ENCODE results near the gene ADARB1. TPM values are rescaled to one million over a fixed set of nuclear protein-coding genes. Genes with fewer than 3 reads are reported as not detected.

The ADARB1 gene
- total RNA-seq, 1 donor from 2014 or later = 18.8 TPM

GRCh38 chr21:45164124-45164511, 89.7 kb downstream of the ADARB1 start:
- DNase-seq (ENCODE audit: low read depth, low spot score) = no peak

DNA sequence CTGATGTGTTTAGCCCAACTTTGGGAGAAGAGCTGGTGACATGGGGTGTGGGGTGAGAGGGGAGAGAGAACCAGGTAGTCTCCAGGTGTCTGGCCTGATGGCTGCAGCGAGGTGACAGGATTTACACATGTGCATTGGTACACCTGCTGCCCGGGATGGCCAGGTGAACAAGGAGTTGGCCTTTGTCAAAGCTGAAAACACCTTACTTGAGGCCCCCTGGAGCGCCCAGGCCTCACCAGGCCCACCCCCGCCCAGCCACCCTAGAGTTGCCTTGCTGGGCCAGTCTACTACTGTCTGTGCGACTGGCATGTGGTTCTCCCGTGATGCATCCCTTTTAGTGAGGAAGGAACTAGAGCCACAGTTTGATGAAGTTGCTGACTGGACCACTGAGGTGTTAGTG, 90.5 kb downstream of the ADARB1 start:
- DNase-seq (ENCODE audit: low read depth, low spot score) = no peak

GRCh38 chr21:45166931-45167330, 92.6 kb downstream of the ADARB1 start:
- DNase-seq (ENCODE audit: low read depth, low spot score) = no peak

GRCh38 chr21:45167796-45168222, 93.4 kb downstream of the ADARB1 start:
- no peak for DNase-seq (ENCODE audit: low read depth, low spot score)

DNA sequence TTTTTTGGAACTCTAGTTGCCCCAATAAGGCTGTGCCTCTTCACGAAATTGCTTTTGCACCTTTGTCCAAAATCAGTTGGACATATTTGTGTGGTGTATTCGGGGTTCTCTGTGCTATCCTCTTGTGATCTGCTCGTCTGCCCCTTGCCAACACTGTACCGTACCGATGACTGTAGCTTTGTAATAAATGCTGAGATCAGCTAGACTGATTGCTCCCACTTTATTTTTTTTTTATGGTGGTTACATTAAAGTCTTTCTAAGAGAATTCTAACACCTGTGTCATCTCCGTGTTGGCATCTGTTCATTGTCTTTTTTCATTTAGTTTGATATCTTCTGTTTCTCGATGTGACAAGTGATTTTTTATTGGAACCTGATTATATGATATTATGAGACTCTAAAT, 94.1 kb downstream of the ADARB1 start:
- DNase-seq (ENCODE audit: low read depth, low spot score) = no peak

DNA sequence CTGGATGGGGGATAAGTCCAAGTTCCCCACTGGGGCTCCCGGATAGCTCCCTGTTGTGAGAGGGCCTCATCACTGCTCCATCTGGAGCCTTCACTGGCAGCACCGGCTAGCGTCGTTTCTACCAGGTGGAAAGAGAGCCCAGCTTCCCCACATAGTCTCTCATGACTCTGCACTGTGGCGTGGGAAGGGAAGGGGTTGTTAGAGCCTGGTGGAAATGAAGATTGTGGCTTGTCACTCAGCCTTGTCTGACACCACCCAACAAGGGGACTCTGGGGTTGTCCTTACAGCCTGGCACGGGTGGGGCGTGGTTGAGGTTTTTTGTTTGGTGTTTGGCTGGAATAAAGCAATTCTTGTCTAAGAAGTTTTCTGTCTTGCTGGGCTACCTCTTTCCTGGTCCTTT, 94.6 kb downstream of the ADARB1 start:
- no peak for DNase-seq (ENCODE audit: low read depth, low spot score)

DNA sequence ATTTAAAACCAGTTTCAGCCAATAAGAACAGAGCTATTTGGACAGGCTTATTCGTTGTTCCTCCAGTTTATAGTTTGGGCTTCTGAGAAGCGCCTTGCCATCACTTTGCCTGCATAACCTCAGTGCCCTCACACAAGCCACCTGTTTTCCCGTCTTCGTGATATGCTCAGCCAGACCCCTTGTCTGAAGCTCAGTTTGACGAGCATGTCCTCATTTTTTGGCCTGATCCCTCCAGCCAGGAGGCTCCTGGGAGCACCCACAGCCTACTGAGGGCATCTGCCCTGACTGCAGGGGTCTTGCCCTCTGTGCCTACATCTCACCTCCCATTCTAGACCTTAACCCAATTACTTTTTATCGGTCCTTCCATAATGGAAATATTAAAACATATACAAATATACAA, 95.3 kb downstream of the ADARB1 start:
- DNase-seq (ENCODE audit: low read depth, low spot score) = no peak

DNA sequence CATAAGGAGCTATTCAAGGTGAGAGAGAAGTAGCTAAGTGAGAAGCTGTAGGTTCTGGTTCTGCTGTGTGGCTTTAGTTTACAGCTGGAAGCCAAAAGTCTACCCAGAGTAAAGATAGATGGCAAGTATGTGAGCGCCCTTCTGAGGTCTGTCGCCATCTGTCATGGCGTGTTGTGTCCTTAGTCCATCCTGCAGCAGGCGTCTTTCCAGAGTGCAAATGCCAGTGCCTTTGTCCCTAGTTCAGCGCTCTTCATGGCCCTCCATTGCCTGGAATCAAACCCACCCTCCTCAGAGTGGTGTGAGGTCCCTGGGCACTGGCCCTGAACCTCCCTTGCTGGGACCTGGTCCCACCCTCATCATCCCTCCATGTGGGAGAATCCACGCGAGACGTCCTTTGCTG, 96.6 kb downstream of the ADARB1 start:
- no peak for DNase-seq (ENCODE audit: low read depth, low spot score)

DNA sequence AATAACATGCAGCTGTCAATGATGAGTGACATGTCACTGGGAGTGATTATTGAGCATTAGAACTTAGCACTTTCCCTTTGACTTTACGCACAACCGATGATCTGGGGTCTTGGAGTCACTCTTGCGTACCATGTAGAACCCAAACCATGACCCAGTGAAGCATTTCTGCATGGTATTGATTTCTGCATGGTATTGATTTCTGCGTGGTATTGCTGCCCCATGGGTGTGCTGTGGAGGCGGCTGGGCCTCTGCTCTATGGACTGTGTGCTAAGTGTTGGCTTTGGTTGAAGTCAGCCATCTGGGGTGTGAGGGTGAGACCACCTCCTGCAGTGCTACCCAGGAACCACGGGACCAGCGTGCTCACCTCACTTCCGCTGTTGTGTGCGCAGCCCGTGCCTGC, 98.0 kb downstream of the ADARB1 start:
- no peak for DNase-seq (ENCODE audit: low read depth, low spot score)

DNA sequence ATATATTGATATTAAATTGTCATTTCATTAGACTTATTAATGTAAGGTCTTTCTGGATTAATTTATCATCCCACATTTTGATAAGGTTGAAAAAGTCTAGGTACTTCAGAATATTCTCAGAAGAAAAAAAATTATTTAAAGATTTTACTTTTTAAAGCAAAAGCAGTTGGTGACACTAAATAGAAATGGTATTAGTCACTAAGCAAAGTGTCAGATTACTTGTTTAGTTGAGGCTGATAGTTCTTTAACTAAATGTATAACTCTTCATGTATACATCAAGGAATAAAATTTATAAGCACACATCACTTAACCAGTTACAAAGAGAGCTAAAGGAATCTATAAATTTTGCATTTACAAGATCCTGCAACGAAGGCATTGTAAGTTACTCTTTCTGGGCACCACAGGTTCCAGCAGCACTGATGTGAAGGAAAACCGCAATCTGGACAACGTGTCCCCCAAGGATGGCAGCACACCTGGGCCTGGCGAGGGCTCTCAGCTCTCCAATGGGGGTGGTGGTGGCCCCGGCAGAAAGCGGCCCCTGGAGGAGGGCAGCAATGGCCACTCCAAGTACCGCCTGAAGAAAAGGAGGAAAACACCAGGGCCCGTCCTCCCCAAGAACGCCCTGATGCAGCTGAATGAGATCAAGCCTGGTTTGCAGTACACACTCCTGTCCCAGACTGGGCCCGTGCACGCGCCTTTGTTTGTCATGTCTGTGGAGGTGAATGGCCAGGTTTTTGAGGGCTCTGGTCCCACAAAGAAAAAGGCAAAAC, 101.1 kb downstream of the ADARB1 start:
- no peak for DNase-seq (ENCODE audit: low read depth, low spot score)

DNA sequence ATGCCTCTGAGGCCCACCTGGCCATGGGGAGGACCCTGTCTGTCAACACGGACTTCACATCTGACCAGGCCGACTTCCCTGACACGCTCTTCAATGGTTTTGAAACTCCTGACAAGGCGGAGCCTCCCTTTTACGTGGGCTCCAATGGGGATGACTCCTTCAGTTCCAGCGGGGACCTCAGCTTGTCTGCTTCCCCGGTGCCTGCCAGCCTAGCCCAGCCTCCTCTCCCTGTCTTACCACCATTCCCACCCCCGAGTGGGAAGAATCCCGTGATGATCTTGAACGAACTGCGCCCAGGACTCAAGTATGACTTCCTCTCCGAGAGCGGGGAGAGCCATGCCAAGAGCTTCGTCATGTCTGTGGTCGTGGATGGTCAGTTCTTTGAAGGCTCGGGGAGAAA, 101.8 kb downstream of the ADARB1 start:
- DNase-seq (ENCODE audit: low read depth, low spot score) = no peak

- no peak for DNase-seq (ENCODE audit: low read depth, low spot score)
These were observed 102.7 kb downstream of the ADARB1 start for GRCh38 chr21:45177039-45177438.

DNA sequence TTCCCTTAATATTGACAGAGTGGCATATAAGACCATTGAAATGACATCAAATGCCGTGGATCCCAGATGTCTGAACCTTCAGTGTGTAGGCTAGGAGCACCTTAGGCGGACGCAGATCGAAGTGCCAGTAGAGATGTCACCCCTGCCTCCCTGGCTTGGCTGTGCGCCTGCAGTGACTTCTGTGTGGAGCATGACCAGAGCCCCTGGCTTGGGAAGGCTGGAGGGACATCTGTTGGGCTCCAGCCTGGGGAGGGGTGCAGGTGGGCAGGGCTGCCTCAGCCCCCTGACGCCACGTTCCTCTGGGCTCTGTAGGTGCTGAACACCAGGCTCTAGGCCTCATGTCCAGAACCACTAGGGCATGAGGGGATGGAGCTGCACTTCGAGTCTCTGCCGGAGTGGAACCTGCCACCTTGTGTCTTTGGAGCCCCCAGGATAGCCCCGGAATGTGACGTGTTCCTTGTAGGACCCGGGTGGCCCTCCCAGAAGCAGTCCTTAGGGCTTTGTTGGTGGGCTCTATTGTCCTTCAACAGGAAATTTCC, 103.8 kb downstream of the ADARB1 start:
- DNase-seq (ENCODE audit: low read depth, low spot score) = no peak

GRCh38 chr21:45178971-45179370, 104.6 kb downstream of the ADARB1 start:
- no peak for DNase-seq (ENCODE audit: low read depth, low spot score)

DNA sequence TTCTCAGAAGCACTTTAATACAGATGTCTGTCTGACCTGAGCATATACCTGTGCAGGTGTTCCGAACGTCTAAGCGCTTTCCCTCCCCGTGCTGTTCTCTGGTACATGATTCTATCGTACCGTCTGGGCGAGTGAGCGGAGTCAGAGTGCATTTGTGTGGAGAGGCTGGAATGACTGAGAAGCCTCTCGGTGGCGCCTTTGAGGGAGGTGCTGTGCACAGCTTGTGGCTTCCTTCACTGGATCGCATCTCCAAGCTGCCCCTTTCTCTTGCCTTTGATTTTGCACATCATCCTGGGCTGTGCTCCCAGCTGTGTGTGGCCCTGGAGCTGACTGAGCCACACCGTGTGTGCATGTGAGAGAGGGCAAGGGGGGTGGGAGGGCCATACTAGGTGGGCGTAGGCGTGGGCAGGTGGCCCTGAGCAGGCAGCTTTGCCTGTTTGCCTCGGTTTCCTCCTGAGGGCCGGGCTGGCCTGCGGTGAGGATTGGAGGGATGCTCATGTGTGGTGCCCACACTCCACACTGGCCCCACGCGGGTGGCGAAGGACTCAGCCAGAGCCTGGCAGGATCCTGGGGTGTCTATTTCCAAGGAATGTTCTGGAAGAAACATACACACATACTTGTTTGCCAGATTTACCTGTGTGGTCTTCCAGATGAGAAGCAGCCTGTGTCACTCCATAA, 105.3 kb downstream of the ADARB1 start:
- DNase-seq (ENCODE audit: low read depth, low spot score) = no peak

GRCh38 chr21:45180246-45180599, 105.8 kb downstream of the ADARB1 start:
- DNase-seq (ENCODE audit: low read depth, low spot score) = no peak

GRCh38 chr21:45182958-45183357, 108.6 kb downstream of the ADARB1 start:
- DNase-seq (ENCODE audit: low read depth, low spot score) = no peak

DNA sequence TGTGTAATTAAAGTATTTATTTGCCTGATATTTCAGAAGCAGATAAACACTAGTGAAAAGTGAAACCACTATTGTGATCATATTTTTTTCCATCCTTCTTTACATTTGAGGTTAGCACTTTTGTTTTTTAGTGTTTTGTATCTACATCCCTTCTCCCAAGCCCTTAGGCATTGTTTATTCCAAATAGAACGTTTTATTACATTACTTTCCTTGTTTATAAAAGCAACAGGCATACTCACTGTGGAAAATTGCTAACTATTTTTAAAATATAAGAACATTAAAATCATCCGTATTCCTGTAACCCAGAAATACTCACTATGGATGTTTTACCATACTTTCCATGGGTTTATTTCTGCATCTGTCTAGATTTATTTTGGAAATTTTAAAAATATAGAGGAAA, 109.5 kb downstream of the ADARB1 start:
- DNase-seq (ENCODE audit: low read depth, low spot score) = no peak

DNA sequence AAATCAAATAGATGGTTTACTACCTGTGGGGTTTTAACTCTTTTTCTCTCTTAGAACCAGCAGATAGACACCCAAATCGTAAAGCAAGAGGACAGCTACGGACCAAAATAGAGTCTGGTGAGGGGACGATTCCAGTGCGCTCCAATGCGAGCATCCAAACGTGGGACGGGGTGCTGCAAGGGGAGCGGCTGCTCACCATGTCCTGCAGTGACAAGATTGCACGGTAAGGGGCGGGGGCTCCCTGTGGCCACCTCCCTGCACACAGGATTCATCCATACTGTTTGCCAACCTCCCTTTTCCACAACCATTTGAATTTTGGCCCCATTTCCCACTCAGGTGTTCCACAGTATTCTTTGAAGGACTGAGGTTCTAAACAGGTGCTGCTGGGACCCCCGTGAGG, 110.5 kb downstream of the ADARB1 start:
- no peak for DNase-seq (ENCODE audit: low read depth, low spot score)

- DNase-seq (ENCODE audit: low read depth, low spot score) = no peak
These were observed 112.3 kb downstream of the ADARB1 start for GRCh38 chr21:45186709-45187108.

DNA sequence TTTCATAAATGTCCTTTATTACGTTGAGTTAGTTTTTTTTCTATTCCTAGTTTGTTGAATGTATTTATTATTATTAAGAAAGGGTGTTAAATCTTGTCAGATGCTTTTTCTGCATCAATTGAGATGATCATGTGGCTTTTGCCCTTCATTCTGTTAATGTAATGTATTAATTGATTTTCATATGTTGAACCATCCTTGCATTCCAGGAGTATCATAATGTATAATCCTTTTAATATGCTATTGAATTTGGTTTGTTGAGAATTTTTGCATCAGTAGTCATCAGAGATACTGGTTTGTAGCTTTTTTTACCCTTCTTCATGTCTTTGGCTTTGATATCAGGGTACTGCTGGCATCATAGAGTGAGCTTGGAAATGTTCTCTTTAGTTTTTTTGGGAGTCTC, 113.3 kb downstream of the ADARB1 start:
- no peak for DNase-seq (ENCODE audit: low read depth, low spot score)

GRCh38 chr21:45190013-45190412, 115.6 kb downstream of the ADARB1 start:
- DNase-seq (ENCODE audit: low read depth, low spot score) = no peak

GRCh38 chr21:45192332-45192731, 118.0 kb downstream of the ADARB1 start:
- no peak for DNase-seq (ENCODE audit: low read depth, low spot score)

Data from pulmonary artery endothelial cell (primary cell).